ENCODE results near the gene FOXP1. TPM values are rescaled to one million over a fixed set of nuclear protein-coding genes. Genes with fewer than 3 reads are reported as not detected.

FOXP1 gene
- total and polyA plus RNA-seq, 2 experiments from 2014 or later: 76.8 to 99.8 TPM

DNA sequence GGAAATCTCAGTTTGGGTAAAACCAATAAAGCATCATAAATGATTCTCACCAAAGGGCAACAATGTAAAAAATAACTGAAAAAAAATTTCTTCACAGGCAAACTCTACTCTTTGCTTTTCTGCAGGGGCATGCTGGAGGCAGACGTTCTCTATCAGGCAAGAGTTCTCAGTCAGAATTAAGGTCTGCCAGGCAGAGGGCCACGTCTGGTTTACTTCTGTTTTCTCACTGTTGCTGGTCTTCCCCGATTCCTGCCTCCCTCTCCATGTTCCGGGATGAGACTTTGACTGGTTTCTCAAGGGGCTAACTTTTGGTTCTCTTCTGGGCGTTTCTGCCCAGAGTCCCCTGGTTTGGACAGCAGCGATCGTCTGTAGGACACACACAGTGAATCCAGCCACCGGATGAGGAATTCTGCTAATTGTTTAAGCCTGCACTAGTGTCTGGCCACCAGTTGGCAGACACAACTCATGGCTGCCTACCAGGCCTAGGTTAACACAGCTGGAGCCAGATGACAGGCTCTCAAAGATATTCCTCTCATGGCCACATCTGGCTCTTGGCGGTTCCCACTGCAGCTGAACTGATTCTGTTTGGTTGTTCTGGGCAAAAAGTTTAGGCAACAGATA lies 273.1 kb downstream of the FOXP1 start:
- TF ChIP-seq, protein P1, sequence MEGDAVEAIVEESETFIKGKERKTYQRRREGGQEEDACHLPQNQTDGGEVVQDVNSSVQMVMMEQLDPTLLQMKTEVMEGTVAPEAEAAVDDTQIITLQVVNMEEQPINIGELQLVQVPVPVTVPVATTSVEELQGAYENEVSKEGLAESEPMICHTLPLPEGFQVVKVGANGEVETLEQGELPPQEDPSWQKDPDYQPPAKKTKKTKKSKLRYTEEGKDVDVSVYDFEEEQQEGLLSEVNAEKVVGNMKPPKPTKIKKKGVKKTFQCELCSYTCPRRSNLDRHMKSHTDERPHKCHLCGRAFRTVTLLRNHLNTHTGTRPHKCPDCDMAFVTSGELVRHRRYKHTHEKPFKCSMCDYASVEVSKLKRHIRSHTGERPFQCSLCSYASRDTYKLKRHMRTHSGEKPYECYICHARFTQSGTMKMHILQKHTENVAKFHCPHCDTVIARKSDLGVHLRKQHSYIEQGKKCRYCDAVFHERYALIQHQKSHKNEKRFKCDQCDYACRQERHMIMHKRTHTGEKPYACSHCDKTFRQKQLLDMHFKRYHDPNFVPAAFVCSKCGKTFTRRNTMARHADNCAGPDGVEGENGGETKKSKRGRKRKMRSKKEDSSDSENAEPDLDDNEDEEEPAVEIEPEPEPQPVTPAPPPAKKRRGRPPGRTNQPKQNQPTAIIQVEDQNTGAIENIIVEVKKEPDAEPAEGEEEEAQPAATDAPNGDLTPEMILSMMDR (IDR thresholded peaks at IDR 0.05; ENCODE audit: poor library complexity): no peak
- no peak for TF ChIP-seq EZH2 (IDR thresholded peaks at IDR 0.05; ENCODE audit: borderline replicate concordance)
- no peak for TF ChIP-seq EZH2phosphoT487 (IDR thresholded peaks at IDR 0.05; ENCODE audit: low read depth, severe bottlenecking, unreplicated experiment)
- no peaks in the 10 kb centered on the region for H3K27me3 ChIP-seq
- no peak overlapping the region for H2AFZ ChIP-seq
- DNase-seq (ENCODE audit: low spot score): no peak
- H3K9me2 ChIP-seq (replicated peaks; ENCODE audit: insufficient read depth): no peaks in the 10 kb centered on the region
- peaks cover 46% of the 10 kb centered on the region for H3K79me2 ChIP-seq
- no peaks in the 10 kb centered on the region for H4K20me1 ChIP-seq (ENCODE audit: insufficient read depth, poor library complexity, severe bottlenecking)
- H3K4me2 ChIP-seq: no peak overlapping the region
- H3K36me3 ChIP-seq (replicated peaks; ENCODE audit: insufficient read depth, low read depth): no peaks in the 10 kb centered on the region
- peaks cover 38% of the 10 kb centered on the region for H3K4me1 ChIP-seq (ENCODE audit: insufficient read depth)
- 61% methylated on average over 9 of the region's 9 CpGs for WGBS (ENCODE audit: low lambda C conversion rate, missing lambda C conversion rate)
- H3K27ac ChIP-seq: no peak overlapping the region
- no peak overlapping the region for H3K4me3 ChIP-seq
- no peaks in the 10 kb centered on the region for H3K9me3 ChIP-seq (ENCODE audit: low read depth)

DNA sequence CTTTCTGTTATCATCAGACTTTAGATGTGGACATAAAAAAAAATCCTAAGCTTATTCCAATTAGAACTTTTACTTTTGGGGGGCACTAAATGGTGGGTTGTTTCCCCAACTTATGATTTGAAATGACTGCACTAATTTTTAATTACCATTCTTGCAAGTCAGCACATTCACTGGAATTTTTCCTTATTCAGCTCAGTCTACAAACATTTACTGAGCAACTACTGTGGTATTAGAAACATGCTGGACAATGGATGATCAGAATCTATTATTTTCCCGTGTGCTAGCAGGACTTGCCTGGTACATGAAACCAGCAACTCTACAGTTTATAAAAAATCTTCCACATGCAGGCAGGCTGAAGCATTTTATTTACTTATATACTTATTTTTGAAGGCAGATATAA lies 273.6 kb downstream of the FOXP1 start:
- H3K4me3 ChIP-seq: no peak overlapping the region
- no peak overlapping the region for H3K4me2 ChIP-seq

DNA sequence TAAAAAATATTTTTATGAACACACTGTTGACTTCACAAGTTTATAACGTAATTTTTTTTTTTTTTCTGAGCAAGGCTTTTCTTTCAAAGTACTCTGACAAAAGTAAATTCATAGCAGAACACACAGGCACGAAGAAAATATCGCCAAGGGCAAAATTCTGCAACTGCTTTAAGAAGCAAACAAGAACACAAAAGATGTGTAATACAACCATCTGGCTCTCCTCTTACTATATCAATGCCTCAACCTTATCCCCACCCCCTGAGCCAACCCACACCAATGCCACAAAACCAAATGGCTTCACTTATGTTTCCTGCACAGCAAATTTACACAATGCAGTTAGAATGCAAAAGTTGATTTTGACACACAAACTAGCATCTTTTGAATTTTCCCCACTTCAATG lies 274.2 kb downstream of the FOXP1 start:
- Histone ChIP-seq H3K4me3 (no peak overlapping the region), H3K9me2 (replicated peaks; ENCODE audit: insufficient read depth) (no peaks in the 10 kb centered on the region), H3K4me2 (no peak overlapping the region), H3K36me3 (replicated peaks; ENCODE audit: insufficient read depth, low read depth) (no peaks in the 10 kb centered on the region), H3K9me3 (ENCODE audit: low read depth) (no peaks in the 10 kb centered on the region), H3K4me1 (ENCODE audit: insufficient read depth) (peaks cover 28% of the 10 kb centered on the region), H3K27me3 (no peaks in the 10 kb centered on the region), H2AFZ (no peak overlapping the region), H3K27ac (no peak overlapping the region), H4K20me1 (ENCODE audit: insufficient read depth, poor library complexity, severe bottlenecking) (no peaks in the 10 kb centered on the region), H3K79me2 (peaks cover 40% of the 10 kb centered on the region)
- TF ChIP-seq EZH2 (IDR thresholded peaks at IDR 0.05; ENCODE audit: borderline replicate concordance) (no peak), EZH2phosphoT487 (IDR thresholded peaks at IDR 0.05; ENCODE audit: low read depth, severe bottlenecking, unreplicated experiment) (no peak)
- TF ChIP-seq, protein P1 (IDR thresholded peaks at IDR 0.05; ENCODE audit: poor library complexity): no peak
- no peak for DNase-seq (ENCODE audit: low spot score)
- 71% methylated on average over 3 of the region's 3 CpGs for WGBS (ENCODE audit: low lambda C conversion rate, missing lambda C conversion rate)

More for the DNA sequence above, 273.6 kb downstream of the FOXP1 start:
- Histone ChIP-seq H3K9me3 (ENCODE audit: low read depth) (no peaks in the 10 kb centered on the region), H2AFZ (no peak overlapping the region), H3K27me3 (no peaks in the 10 kb centered on the region), H3K79me2 (peaks cover 42% of the 10 kb centered on the region), H3K9me2 (replicated peaks; ENCODE audit: insufficient read depth) (no peaks in the 10 kb centered on the region), H3K36me3 (replicated peaks; ENCODE audit: insufficient read depth, low read depth) (no peaks in the 10 kb centered on the region), H4K20me1 (ENCODE audit: insufficient read depth, poor library complexity, severe bottlenecking) (no peaks in the 10 kb centered on the region), H3K27ac (no peak overlapping the region), H3K4me1 (ENCODE audit: insufficient read depth) (peaks cover 33% of the 10 kb centered on the region)
- no peak for DNase-seq (ENCODE audit: low spot score)
- WGBS (ENCODE audit: low lambda C conversion rate, missing lambda C conversion rate): 58% methylated on average over 1 of the region's 1 CpG
- TF ChIP-seq, protein P1 (IDR thresholded peaks at IDR 0.05; ENCODE audit: poor library complexity): no peak
- TF ChIP-seq EZH2 (IDR thresholded peaks at IDR 0.05; ENCODE audit: borderline replicate concordance) (no peak), EZH2phosphoT487 (IDR thresholded peaks at IDR 0.05; ENCODE audit: low read depth, severe bottlenecking, unreplicated experiment) (no peak)
